ENCODE measurements around the gene TCN2.
"Not testable (repeated sequence)": the region's sequence is repeated elsewhere in the genome, so short reads cannot be mapped to it uniquely, and the experiment has no call there.

The TCN2 gene

GRCh38 chr22:30610299-30610698 is 3.3 kb downstream of the TCN2 start:
- DNase-seq (ENCODE audit: low read depth in 2 of 2) = no peak

DNA sequence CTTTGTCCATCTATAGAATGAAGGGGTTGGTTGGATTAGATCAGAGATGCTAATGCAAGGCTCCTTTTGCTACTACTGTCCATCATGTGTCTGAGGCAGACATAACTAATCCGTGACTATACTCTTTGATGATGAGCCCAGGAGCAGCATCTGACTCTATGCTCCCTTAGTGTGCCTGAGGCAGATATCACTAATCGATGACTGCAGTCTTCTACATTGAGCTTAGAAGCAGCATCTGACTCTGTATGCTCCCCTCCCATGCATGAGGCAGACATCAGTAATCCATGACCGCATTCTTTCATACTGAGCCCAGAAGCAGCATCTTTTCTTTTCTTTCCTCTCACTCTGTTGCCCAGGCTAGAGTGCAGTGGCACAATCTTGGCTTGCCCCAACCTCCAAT is 4.2 kb downstream of the TCN2 start:
- no peak for DNase-seq (ENCODE audit: low read depth in 2 of 2)

GRCh38 chr22:30612789-30613188 is 5.8 kb downstream of the TCN2 start:
- DNase-seq (ENCODE audit: low read depth in 2 of 2) = no peak

DNA sequence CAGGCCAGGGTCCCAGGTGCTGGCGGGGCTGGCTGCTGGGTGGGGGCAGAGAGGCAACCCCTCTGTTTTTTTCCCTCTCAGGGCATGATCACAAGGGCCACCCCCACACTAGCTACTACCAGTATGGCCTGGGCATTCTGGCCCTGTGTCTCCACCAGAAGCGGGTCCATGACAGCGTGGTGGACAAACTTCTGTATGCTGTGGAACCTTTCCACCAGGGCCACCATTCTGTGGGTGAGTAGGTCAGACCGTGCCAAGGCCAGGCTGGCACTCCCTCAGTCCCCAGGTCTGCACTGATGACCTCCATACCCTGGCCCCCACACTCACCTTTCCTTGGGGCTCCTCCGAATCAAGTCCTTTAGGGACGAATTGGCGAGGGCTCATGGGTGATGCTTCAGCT is 7.3 kb downstream of the TCN2 start:
- no peak for DNase-seq (ENCODE audit: low read depth in 2 of 2)

DNA sequence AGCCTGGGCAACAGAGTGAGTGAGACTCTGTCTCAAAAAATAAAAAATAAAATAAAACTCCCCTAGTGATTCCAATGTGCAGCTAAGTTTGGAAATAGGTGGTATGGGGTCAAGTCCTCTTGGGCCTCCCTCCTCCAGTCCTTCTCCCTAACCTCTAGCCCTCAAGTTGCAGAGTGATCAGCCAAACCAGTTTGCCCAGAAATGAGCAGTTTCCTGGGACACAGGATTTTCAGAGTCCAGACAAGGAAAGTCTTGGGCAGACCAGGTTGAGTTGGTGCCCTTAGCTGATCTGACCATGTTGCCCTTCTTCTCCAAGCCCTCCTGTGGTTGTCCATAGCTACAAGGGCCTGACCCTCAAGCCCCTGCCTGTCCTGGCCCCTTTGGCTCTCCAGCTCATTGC is 7.9 kb downstream of the TCN2 start:
- no peak for DNase-seq (ENCODE audit: low read depth in 2 of 2)

DNA sequence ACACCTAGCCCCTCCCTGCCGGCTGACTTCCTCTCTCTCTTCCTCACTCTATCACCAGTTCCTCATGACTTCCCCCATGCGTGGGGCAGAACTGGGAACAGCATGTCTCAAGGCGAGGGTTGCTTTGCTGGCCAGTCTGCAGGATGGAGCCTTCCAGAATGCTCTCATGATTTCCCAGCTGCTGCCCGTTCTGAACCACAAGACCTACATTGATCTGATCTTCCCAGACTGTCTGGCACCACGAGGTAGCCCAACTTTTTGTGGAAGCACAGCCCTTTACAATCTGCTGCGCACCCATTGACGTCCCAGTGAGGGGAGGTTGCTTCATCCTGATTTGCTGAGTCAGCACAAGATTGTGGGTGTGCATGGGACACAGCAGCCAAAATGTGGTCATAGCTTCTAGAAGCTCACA is 8.6 kb downstream of the TCN2 start:
- DNase-seq (ENCODE audit: low read depth in 2 of 2) = no peak

- DNase-seq (ENCODE audit: low read depth in 2 of 2) = no peak
These were observed 10.8 kb downstream of the TCN2 start for GRCh38 chr22:30617819-30618218.

DNA sequence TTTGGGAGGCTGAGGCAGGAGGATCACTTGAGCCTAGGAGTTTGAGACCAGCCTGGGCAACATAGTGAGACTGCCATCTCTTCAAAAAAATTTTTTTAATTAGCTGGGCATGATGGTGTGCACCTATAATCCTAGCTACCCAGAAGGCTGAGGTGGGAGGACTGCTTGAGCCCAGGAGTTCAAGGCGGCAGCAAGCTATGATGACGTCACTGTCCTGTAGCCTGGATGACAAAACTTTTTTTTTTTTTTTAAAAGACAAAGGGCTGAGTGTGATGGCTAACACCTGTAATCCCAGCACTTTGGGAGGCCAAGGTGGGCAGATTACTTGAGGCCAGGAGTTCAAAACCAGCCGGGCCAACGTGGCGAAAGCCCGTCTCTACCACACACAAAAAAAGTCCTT is 12.9 kb downstream of the TCN2 start:
- DNase-seq (ENCODE audit: low read depth in 2 of 2) = not testable (repeated sequence)

- DNase-seq (ENCODE audit: low read depth in 2 of 2) = no peak
These were observed 19.4 kb downstream of the TCN2 start for GRCh38 chr22:30626413-30626812.

DNA sequence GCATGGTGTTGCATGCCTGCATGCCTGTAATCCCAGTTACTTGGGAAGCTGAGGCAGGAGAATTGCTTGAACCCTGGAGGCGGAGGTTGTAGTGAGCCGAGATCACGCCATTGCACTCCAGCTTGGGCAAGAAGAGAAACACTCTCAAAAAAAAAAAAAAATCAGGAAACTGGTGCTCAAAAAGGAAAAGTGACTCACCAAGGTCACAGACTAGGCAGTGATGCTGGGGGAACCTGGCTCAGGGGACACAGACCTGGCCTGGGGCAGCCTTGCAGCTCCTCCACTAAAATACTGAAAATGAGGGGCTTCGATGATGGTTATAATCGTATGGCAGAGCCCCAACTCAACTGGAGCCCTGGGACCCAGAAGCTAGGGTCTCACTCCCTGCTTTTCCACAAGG is 20.5 kb downstream of the TCN2 start:
- DNase-seq (ENCODE audit: low read depth in 2 of 2) = no peak

GRCh38 chr22:30628491-30628890 is 21.5 kb downstream of the TCN2 start:
- no peak for DNase-seq (ENCODE audit: low read depth in 2 of 2)

GRCh38 chr22:30631469-30631868 is 24.5 kb downstream of the TCN2 start:
- DNase-seq (ENCODE audit: low read depth in 2 of 2) = not testable (repeated sequence)

- DNase-seq (ENCODE audit: low read depth in 2 of 2) = peak; percentile 85 to 96
These were observed 27.7 kb downstream of the TCN2 start for GRCh38 chr22:30634471-30635233.

DNA sequence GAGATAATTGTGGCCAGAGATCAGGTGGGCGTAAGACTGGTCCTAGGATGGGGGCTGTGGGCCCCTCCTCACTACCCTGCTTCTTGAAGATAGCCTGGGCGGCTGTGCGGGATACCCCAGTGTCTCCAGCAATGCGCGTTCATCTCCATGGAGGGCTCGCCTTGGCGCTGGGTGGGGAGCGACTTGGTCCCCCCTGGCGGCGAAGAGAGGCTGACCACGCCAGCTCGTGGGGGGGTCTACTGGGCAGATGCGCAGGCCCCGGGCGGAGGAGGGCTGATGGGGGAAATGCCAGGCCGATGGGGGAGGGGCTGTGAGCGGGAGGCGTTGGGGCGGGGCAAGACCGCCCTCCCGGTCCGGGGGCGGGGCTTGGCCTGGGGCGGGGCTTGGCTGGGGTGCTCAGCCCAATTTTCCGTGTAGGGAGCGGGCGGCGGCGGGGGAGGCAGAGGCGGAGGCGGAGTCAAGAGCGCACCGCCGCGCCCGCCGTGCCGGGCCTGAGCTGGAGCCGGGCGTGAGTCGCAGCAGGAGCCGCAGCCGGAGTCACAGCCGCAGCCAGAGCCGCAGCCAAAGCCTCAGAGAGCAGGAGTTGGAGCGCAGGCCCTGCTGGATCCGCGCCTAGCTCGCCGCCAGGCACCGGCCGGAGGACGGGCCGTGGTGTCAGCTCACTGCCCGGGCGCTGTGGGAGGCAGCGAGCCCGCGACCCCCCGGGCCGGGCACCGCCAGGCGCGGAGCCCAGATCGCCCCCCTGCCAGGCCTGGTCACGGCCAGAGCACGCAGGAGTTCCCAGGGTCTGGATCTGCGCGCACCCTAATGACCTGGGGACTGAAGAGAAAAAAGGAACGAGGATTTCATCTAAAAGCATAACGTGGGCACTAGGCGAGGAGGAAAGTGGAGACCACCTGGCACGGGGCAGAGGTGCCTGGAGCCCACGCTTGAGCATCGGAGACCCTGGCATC is 28.6 kb downstream of the TCN2 start, which contains the start of gene SLC35E4:
TSS of gene SLC35E4 (plus strand) at position 509 of the 953 bp plus-strand sequence. CDS start 670 bp downstream, outside the sequence.
- peak; percentile 93 to 97 for DNase-seq (ENCODE audit: low read depth in 2 of 2)

- DNase-seq (ENCODE audit: low read depth in 2 of 2) = no peak
These were observed 29.5 kb downstream of the TCN2 start for GRCh38 chr22:30636226-30637077.

DNA sequence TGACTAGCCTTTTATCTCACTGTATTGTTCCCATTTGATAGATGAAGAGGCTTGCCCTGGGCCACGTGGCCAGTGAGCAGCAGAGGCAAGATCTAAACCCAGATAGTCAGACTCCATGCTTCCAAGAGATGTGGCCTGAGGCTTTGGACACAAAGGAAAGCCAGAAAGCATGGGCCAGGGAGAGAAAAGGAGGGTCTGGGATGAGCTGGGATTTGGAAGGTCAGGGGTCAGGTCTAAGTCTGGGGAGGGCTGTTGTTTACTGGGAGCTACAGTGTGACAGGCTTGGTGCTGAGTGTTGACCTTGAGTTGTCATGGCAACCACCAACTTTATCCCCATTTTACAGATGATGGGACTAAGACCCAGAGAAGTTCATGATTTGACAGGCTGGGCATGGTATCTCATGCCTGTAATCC is 30.7 kb downstream of the TCN2 start:
- no peak for DNase-seq (ENCODE audit: low read depth in 2 of 2)

DNA sequence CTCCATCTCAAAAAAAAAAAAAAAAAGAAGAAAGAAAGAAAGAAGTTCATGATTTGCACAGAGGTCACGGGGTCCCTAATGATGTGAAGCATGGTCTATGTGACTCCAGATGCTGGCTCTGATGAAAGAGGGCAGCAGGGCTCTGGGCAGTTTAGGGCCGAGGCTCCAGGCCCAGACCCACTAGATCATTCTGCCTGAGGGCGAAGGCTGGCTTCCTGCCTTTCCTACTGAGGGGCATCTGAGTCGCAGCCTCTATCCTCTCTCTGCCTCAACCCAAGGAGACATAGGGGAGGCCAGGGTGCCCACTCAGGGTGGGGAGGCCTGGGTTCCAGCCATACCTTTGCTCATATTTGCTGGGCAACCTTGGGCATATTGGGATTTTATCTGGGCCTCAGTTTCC is 33.4 kb downstream of the TCN2 start:
- DNase-seq (ENCODE audit: low read depth in 2 of 2) = no peak

- no peak for DNase-seq (ENCODE audit: low read depth in 2 of 2)
These were observed 34.0 kb downstream of the TCN2 start for GRCh38 chr22:30640839-30641430.

- no peak for DNase-seq (ENCODE audit: low read depth in 2 of 2)
These were observed 36.3 kb downstream of the TCN2 start for GRCh38 chr22:30643055-30643875.

DNA sequence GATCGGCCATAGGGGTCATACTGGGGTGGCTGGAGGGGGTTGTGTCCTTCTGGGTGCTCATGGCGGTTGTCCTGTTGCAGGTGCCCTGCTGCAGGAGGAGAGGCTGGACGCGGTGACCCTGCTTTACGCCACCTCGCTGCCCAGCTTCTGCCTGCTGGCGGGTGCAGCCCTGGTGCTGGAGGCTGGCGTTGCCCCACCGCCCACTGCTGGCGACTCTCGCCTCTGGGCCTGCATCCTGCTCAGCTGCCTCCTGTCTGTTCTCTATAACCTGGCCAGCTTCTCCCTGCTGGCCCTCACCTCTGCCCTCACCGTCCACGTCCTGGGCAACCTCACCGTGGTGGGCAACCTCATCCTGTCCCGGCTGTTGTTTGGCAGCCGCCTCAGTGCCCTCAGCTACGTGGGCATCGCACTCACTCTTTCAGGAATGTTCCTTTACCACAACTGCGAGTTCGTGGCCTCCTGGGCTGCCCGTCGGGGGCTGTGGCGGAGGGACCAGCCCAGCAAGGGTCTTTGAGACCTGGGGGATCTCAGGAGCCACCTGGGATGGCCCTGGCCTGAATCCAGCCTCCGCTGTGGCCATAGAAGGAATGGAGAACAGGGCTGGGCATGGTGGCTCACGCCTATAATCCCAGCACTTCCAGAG is 39.7 kb downstream of the TCN2 start:
- DNase-seq (ENCODE audit: low read depth in 2 of 2) = no peak
